Left forelimb (tissue), 1 donor: ENCODE measurements around the gene POLR3GL.
A peak's percentile ranks its signal among the peaks of the same experiment; 100 is the strongest.

ENCODE experiments used
- DNase-seq: peaks from one replicate; pipeline ENCODE4 v3.0.0-alpha.2; 2018; ENCODE audit warnings: low spot score

POLR3GL gene

GRCh38 chr1:145949219-145949618, 15.3 kb upstream of the POLR3GL start:
- no peak for DNase-seq

GRCh38 chr1:145951526-145951925, 13.0 kb upstream of the POLR3GL start:
- DNase-seq: no peak

GRCh38 chr1:145952903-145953302, 11.6 kb upstream of the POLR3GL start:
- DNase-seq: no peak

GRCh38 chr1:145953861-145954260, 10.6 kb upstream of the POLR3GL start:
- no peak for DNase-seq

GRCh38 chr1:145955436-145955835, 9.1 kb upstream of the POLR3GL start:
- no peak for DNase-seq

- no peak for DNase-seq
These were observed 8.1 kb upstream of the POLR3GL start for GRCh38 chr1:145956361-145956760.

GRCh38 chr1:145956781-145957442, 7.6 kb upstream of the POLR3GL start:
- DNase-seq: no peak

- peak; percentile 96 for DNase-seq
These were observed 6.8 kb upstream of the POLR3GL start, which contains the start of gene LIX1L for GRCh38 chr1:145957443-145958319. TSS of gene LIX1L (minus strand) at chr1:145958017. CDS start at chr1:145957927, 90 bp downstream.

- DNase-seq: no peak
These were observed 5.8 kb upstream of the POLR3GL start for GRCh38 chr1:145958734-145959133.

GRCh38 chr1:145959333-145959732, 5.2 kb upstream of the POLR3GL start:
- DNase-seq: no peak

GRCh38 chr1:145959957-145960467, 4.5 kb upstream of the POLR3GL start:
- DNase-seq: no peak

- DNase-seq: peak; percentile 84
These were observed 3.9 kb upstream of the POLR3GL start for GRCh38 chr1:145960468-145961108.

- no peak for DNase-seq
These were observed 3.4 kb upstream of the POLR3GL start for GRCh38 chr1:145961109-145961424.

GRCh38 chr1:145961425-145962156, 2.9 kb upstream of the POLR3GL start:
- DNase-seq: no peak

GRCh38 chr1:145962157-145963102, 2.1 kb upstream of the POLR3GL start:
- DNase-seq: peak; percentile 72

- DNase-seq: no peak
These were observed 1.0 kb upstream of the POLR3GL start for GRCh38 chr1:145963265-145964019.

- DNase-seq: no peak
These were observed 742 bp downstream of the POLR3GL start for GRCh38 chr1:145965119-145965744.

- no peak for DNase-seq
These were observed 2.8 kb downstream of the POLR3GL start for GRCh38 chr1:145967288-145967687.

- DNase-seq: no peak
These were observed 8.1 kb downstream of the POLR3GL start for GRCh38 chr1:145972580-145972979.

GRCh38 chr1:145974721-145975120, 10.2 kb downstream of the POLR3GL start:
- DNase-seq: no peak
